H1 (cell line): ENCODE results near the gene ELMO1. TPM values are rescaled to one million over a fixed set of nuclear protein-coding genes. Genes with fewer than 3 reads are reported as not detected.

ENCODE experiments used
- EGR1 ChIP-seq: IDR thresholded peaks from 2 replicates; pipeline ENCODE4 v1.6.1; 2011; ENCODE audit warnings: low read depth, low read length, borderline replicate concordance
- KDM5A ChIP-seq: fragments of 200-600 bp; IDR thresholded peaks from 2 replicates; pipeline ENCODE4 v1.7.1; 2012; ENCODE audit warnings: mild to moderate bottlenecking, low read length, inconsistent platforms, mixed read lengths
- RFX5 ChIP-seq: IDR thresholded peaks from 2 replicates; pipeline ENCODE4 v1.6.1; 2011; ENCODE audit warnings: low read depth, low read length, improper control_type of control experiment, borderline replicate concordance
- polyA plus RNA-seq, 7 experiments: library from polyadenylated mRNA; depleted of rRNA in 3 of 7; stranded (reverse) in 5 of 7; unstranded in 2 of 7; fragments of >200 nt in 5 of 7; fragments of 200-250 nt in 2 of 7; gene quantifications; 1 replicate in 5 of 7; 2 replicates in 1 of 7; 4 replicates in 1 of 7; pipeline versions ENCODE4 v1.2.1 to v1.2.3, GENCODE V29; 2011 to 2013; ENCODE audit warnings: missing spikeins in 2 of 7, mixed read lengths in 2 of 7
- total RNA-seq: library from RNA; stranded (reverse); fragmentation: NEBNext Ultra II Directional; extraction: Animal tissue kit (Norgen Biotek cat#: 25700); gene quantifications from 2 replicates; pipeline ENCODE4 v1.2.1, GENCODE V29; 2021
- TF ChIP-seq, protein P1 (sequence below): IDR thresholded peaks from 2 replicates; pipeline ENCODE4 v1.6.1; 2011; ENCODE audit warnings: low read depth, mild to moderate bottlenecking, low read length; ENCODE audit not compliant: insufficient read depth

The ELMO1 gene
- total and polyA plus RNA-seq, 2 of the 8 experiments (the other 6 are each of a cell fraction or from before 2014, with no cell fraction given): 18.4 to 21.0 TPM

DNA sequence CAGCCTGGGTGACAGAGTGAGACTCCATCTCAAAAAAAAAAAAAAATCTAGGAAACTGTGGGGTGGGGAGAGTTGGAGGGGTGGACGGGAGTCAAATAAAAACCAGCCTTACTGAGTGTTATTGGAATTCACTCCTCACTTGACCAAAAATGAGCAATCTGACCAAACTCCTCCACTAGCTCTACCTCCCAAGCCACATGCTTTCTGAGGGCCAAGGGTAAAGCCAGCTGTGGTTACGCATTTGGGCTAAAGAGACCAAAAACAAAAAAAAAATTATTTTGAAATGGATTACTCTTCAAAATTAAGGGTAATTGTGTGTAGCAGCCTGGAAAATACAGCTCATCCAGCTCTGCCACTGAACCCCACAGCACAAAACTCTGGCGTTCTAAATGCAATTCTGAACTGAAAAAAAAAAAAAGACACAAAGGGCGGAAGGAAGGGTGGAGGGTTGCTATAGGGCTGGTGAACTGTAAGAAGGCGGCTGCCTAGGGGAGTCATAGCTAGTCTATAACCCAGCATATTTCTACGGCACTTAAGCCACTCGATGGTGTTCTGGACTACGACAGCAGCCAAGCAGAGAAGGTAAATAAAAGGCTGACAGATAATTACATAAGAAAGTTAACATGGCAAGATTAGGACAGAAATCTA lies 7.8 kb downstream of the ELMO1 start (continued):
- TF ChIP-seq EGR1 (no peak), RFX5 (no peak), KDM5A (no peak)
- TF ChIP-seq, protein P1, sequence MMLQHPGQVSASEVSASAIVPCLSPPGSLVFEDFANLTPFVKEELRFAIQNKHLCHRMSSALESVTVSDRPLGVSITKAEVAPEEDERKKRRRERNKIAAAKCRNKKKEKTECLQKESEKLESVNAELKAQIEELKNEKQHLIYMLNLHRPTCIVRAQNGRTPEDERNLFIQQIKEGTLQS: no peak
